K562 (cell line): ENCODE measurements around the gene ITPR2. TPM values are rescaled to one million over a fixed set of nuclear protein-coding genes. Genes with fewer than 3 reads are reported as not detected.
A peak's percentile ranks its signal among the peaks of the same experiment; 100 is the strongest.

Experiments used
- STAG1 ChIP-seq: sonication (generic); formaldehyde crosslinking; IDR thresholded peaks from 2 replicates; pipeline ENCODE4 v1.5.0; 2020; ENCODE audit warnings: missing genetic modification reagents, borderline replicate concordance
- polyA plus RNA-seq, 8 experiments: library from polyadenylated mRNA; depleted of rRNA in 4 of 8; stranded (reverse) in 5 of 8; unstranded in 3 of 8; fragments of >200 nt; fragmentation: Nextera tagmentation in 2 of 8; fragmentation: Illumina TruSeq in 1 of 8; extraction: Ambion mirVana in 2 of 8; extraction: Trizol in 1 of 8; gene quantifications; 2 replicates each; pipeline versions ENCODE4 v1.2.1 to v1.2.3, GENCODE V29; 2011 to 2014; ENCODE audit warnings: inconsistent platforms in 1 of 8, missing spikeins in 1 of 8
- total RNA-seq, 7 experiments: library from RNA; depleted of rRNA in 6 of 7; stranded (reverse); fragments of >200 nt in 6 of 7; fragmentation: Illumina TruSeq in 2 of 7; extraction: Trizol in 2 of 7; gene quantifications; 2 replicates each; pipeline versions ENCODE4 v1.2.1 to v1.2.3, GENCODE V29; 2011 to 2021; ENCODE audit warnings: low replicate concordance in 1 of 7
- TF ChIP-seq, protein P1 (sequence below), 2 experiments: fragments of 450-650 bp; formaldehyde crosslinking in 1 of 2; IDR thresholded peaks; 2 replicates each; pipeline versions ENCODE4 v1.4.0 to v1.6.1; 2014 to 2020; ENCODE audit warnings: mild to moderate bottlenecking in 2 of 2, borderline replicate concordance in 1 of 2, low read depth in 1 of 2

Gene ITPR2
- total and polyA plus RNA-seq, 9 of the 15 experiments (the other 6 are each of a cell fraction or from before 2014, with no cell fraction given): 0.21 to 3.3 (median 0.95) TPM

DNA sequence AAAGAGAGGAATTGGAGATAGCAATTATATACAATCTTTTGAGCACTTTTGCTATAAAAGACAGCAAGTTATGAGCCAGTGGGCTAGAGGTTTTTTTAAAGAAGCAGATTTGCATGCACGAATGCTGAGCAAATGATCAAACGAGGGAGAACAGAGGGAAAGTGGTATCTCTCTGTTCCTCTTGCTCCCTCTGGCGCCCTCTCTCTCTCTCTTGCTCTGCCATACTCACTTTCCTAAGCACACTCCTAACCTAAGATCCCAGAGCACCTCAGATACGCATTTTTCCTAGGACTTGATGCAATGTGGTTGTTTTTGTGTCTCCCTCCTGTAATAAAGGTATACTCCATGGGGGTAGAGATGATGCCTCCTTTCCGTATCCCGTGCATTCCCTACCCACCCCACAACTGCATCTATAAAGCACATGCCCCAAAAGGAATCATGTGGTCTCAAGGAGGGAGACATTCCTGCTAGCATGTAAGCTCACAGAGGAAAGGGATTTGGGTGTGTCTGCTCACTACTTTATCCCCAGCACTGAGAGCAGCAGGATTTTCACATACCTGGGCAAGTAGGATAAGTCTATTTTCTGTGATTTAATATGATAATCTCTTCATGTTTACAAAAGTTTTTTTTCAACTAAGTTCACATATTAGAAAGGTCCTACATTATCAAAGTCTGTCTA, 367.4 kb downstream of the ITPR2 start (continued):
- TF ChIP-seq, protein P1, sequence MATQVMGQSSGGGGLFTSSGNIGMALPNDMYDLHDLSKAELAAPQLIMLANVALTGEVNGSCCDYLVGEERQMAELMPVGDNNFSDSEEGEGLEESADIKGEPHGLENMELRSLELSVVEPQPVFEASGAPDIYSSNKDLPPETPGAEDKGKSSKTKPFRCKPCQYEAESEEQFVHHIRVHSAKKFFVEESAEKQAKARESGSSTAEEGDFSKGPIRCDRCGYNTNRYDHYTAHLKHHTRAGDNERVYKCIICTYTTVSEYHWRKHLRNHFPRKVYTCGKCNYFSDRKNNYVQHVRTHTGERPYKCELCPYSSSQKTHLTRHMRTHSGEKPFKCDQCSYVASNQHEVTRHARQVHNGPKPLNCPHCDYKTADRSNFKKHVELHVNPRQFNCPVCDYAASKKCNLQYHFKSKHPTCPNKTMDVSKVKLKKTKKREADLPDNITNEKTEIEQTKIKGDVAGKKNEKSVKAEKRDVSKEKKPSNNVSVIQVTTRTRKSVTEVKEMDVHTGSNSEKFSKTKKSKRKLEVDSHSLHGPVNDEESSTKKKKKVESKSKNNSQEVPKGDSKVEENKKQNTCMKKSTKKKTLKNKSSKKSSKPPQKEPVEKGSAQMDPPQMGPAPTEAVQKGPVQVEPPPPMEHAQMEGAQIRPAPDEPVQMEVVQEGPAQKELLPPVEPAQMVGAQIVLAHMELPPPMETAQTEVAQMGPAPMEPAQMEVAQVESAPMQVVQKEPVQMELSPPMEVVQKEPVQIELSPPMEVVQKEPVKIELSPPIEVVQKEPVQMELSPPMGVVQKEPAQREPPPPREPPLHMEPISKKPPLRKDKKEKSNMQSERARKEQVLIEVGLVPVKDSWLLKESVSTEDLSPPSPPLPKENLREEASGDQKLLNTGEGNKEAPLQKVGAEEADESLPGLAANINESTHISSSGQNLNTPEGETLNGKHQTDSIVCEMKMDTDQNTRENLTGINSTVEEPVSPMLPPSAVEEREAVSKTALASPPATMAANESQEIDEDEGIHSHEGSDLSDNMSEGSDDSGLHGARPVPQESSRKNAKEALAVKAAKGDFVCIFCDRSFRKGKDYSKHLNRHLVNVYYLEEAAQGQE (IDR thresholded peaks at IDR 0.05; ENCODE audit: borderline replicate concordance): peak; percentile 19; the same call in 1 of the 2 replicates
- TF ChIP-seq, protein P1 (CRISPR knock-in tag; IDR thresholded peaks at IDR 0.05; ENCODE audit: low read depth): no peak
- TF ChIP-seq STAG1 (CRISPR knock-in tag): peak; percentile 13; the same call in 1 of the 2 replicates
